Loucy (cell line): ENCODE data around the gene WNK2.
A peak's percentile ranks its signal among the peaks of the same experiment; 100 is the strongest.

Source experiments
- H2AFZ ChIP-seq: fragments of 200-600 bp; sonication (generic); 2 replicates; pipeline ENCODE4 v1.6.0; 2016; ENCODE audit warnings: antibody characterized with exemption, mild to moderate bottlenecking, low read length, moderate library complexity
- H3F3A ChIP-seq: fragments of 200-600 bp; 2 replicates; pipeline ENCODE4 v1.6.0; 2016; ENCODE audit warnings: antibody characterized with exemption, low read depth, mild to moderate bottlenecking
- H3K27me3 ChIP-seq: fragments of 200-600 bp; sonication (generic); 2 replicates; pipeline ENCODE4 v1.6.1; 2014; ENCODE audit warnings: low read length, mild to moderate bottlenecking; ENCODE audit not compliant: insufficient read depth, poor library complexity, severe bottlenecking
- H3K36me3 ChIP-seq: fragments of 200-600 bp; sonication (generic); 2 replicates; pipeline ENCODE4 v1.6.1; 2016; ENCODE audit warnings: low read length; ENCODE audit not compliant: insufficient read depth
- H3K4me1 ChIP-seq: fragments of 200-600 bp; sonication (generic); 2 replicates; pipeline ENCODE4 v1.5.1; 2014; ENCODE audit warnings: low read length, mild to moderate bottlenecking; ENCODE audit not compliant: insufficient read depth, poor library complexity, severe bottlenecking
- H3K4me2 ChIP-seq: fragments of 200-600 bp; sonication (generic); 2 replicates; pipeline ENCODE4 v1.6.0; 2014; ENCODE audit warnings: antibody characterized with exemption, low read length, low read depth, mild to moderate bottlenecking; ENCODE audit not compliant: poor library complexity, severe bottlenecking
- H3K4me3 ChIP-seq: fragments of 200-600 bp; sonication (generic); 2 replicates; pipeline ENCODE4 v1.5.1; 2014; ENCODE audit warnings: low read length, mild to moderate bottlenecking, mixed read lengths; ENCODE audit not compliant: poor library complexity, severe bottlenecking
- H3K79me2 ChIP-seq: fragments of 200-600 bp; sonication (generic); 2 replicates; pipeline ENCODE4 v1.6.1; 2014; ENCODE audit warnings: low read length; ENCODE audit not compliant: insufficient read depth
- H3K9ac ChIP-seq: fragments of 200-600 bp; sonication (generic); 2 replicates; pipeline ENCODE4 v1.6.0; 2014; ENCODE audit warnings: mild to moderate bottlenecking, low read depth, low read length, moderate library complexity; ENCODE audit not compliant: poor library complexity, severe bottlenecking
- H3K9me2 ChIP-seq: fragments of 200-600 bp; sonication (generic); replicated peaks from 2 replicates; pipeline ENCODE4 v1.6.1; 2016; ENCODE audit warnings: low read depth, low read length, mixed read lengths
- H3K9me3 ChIP-seq: fragments of 200-600 bp; sonication (generic); 2 replicates; pipeline ENCODE4 v1.6.1; 2014; ENCODE audit warnings: mild to moderate bottlenecking, antibody characterized with exemption, low read length, low read depth; ENCODE audit not compliant: insufficient read depth
- H4K20me1 ChIP-seq: fragments of 200-600 bp; sonication (generic); 2 replicates; pipeline ENCODE4 v1.6.0; 2014; ENCODE audit warnings: antibody characterized with exemption, low read length, mild to moderate bottlenecking; ENCODE audit not compliant: insufficient read depth, poor library complexity, severe bottlenecking
- CTCF ChIP-seq: fragments of 200-600 bp; sonication (generic); conservative IDR thresholded peaks from 2 replicates; pipeline ENCODE4 v1.5.1; 2014; ENCODE audit warnings: mild to moderate bottlenecking, antibody characterized with exemption, low read length
- EZH2phosphoT487 ChIP-seq: fragments of 200-600 bp; IDR thresholded peaks from 2 replicates; pipeline ENCODE4 v1.6.1; 2018; ENCODE audit warnings: antibody characterized with exemption, mild to moderate bottlenecking, moderate library complexity, borderline replicate concordance

Gene WNK2

GRCh38 chr9:93276973-93277372, 93.0 kb downstream of the WNK2 start:
- Histone ChIP-seq H3K27me3 (peaks cover 10% of the 10 kb centered on the region), H4K20me1 (no peaks in the 10 kb centered on the region), H3K4me1 (no peaks in the 10 kb centered on the region), H3K4me3 (no peak overlapping the region), H3K9ac (no peak overlapping the region), H2AFZ (no peak overlapping the region), H3F3A (no peaks in the 10 kb centered on the region), H3K79me2 (no peaks in the 10 kb centered on the region), H3K9me3 (no peaks in the 10 kb centered on the region), H3K9me2 (no peaks in the 10 kb centered on the region), H3K36me3 (no peaks in the 10 kb centered on the region), H3K4me2 (no peak overlapping the region)
- no peak for TF ChIP-seq EZH2phosphoT487
- TF ChIP-seq CTCF, result peak; percentile 20; the same call in 1 of the 2 replicates

- H3F3A ChIP-seq, result no peaks in the 10 kb centered on the region
- peaks cover 10% of the 10 kb centered on the region for H3K27me3 ChIP-seq
- H2AFZ ChIP-seq, result no peak overlapping the region
- no peak overlapping the region for H3K4me3 ChIP-seq
- no peaks in the 10 kb centered on the region for H4K20me1 ChIP-seq
- no peaks in the 10 kb centered on the region for H3K36me3 ChIP-seq
- no peak overlapping the region for H3K9ac ChIP-seq
- TF ChIP-seq CTCF, result no peak
- TF ChIP-seq EZH2phosphoT487, result no peak
- H3K9me2 ChIP-seq, result no peaks in the 10 kb centered on the region
- H3K4me2 ChIP-seq, result no peak overlapping the region
- no peaks in the 10 kb centered on the region for H3K9me3 ChIP-seq
- H3K79me2 ChIP-seq, result no peaks in the 10 kb centered on the region
- no peaks in the 10 kb centered on the region for H3K4me1 ChIP-seq
These were observed 94.2 kb downstream of the WNK2 start for GRCh38 chr9:93278144-93278543.

- Histone ChIP-seq H3K27me3 (peaks cover 10% of the 10 kb centered on the region), H3K9me2 (no peaks in the 10 kb centered on the region), H3K36me3 (no peaks in the 10 kb centered on the region), H3K4me2 (no peak overlapping the region), H3K4me1 (no peaks in the 10 kb centered on the region), H3K9ac (no peak overlapping the region), H3K9me3 (no peaks in the 10 kb centered on the region), H3K79me2 (no peaks in the 10 kb centered on the region), H3K4me3 (no peak overlapping the region), H3F3A (no peaks in the 10 kb centered on the region), H2AFZ (no peak overlapping the region), H4K20me1 (no peaks in the 10 kb centered on the region)
- TF ChIP-seq EZH2phosphoT487 (no peak), CTCF (no peak)
These were observed 96.8 kb downstream of the WNK2 start for GRCh38 chr9:93280661-93281259.
